Skeletal muscle tissue (tissue), 4 donors: ENCODE measurements around the gene SLC35E4. TPM values are rescaled to one million over a fixed set of nuclear protein-coding genes. Genes with fewer than 3 reads are reported as not detected.

Source experiments
- H3K27ac ChIP-seq: one replicate; pipeline ENCODE4 v1.7.0; 2013; ENCODE audit warnings: mild to moderate bottlenecking, low read depth, low read length, inconsistent platforms
- H3K27me3 ChIP-seq, 3 donors: one replicate each; pipeline ENCODE4 v1.7.0; 2013; ENCODE audit warnings: low read length in 3 of 3; ENCODE audit not compliant: control insufficient read depth in 3 of 3, insufficient read depth in 3 of 3
- H3K36me3 ChIP-seq, 3 donors: one replicate each; pipeline ENCODE4 v1.7.0; 2013; ENCODE audit warnings: low read length in 3 of 3; ENCODE audit not compliant: control insufficient read depth in 3 of 3, insufficient read depth in 3 of 3
- H3K4me1 ChIP-seq, 3 donors: one replicate each; pipeline ENCODE4 v1.7.0; 2013; ENCODE audit warnings: low read length in 3 of 3, mild to moderate bottlenecking in 3 of 3; ENCODE audit not compliant: control insufficient read depth in 3 of 3, insufficient read depth in 3 of 3
- H3K4me3 ChIP-seq, 3 donors: one replicate each; pipeline ENCODE4 v1.7.0; 2013; ENCODE audit warnings: low read length in 3 of 3
- H3K9ac ChIP-seq, 3 donors: one replicate each; pipeline ENCODE4 v1.7.0; 2013; ENCODE audit warnings: low read length in 3 of 3, mild to moderate bottlenecking in 3 of 3, moderate library complexity in 2 of 3, low read depth in 1 of 3
- H3K9me3 ChIP-seq, 3 donors: one replicate each; pipeline ENCODE4 v1.7.0; 2013; ENCODE audit warnings: low read length in 3 of 3; ENCODE audit not compliant: control insufficient read depth in 3 of 3
- total RNA-seq: library from RNA; depleted of rRNA; stranded (reverse); fragments of >200 nt; gene quantifications from one replicate; pipeline ENCODE4 v1.2.3, GENCODE V29; 2014
- donor health status: Osteomylitis.

The SLC35E4 gene
- total RNA-seq, 1 donor from 2014 or later, result 2.1 TPM

- Histone ChIP-seq H3K4me1 (peaks cover 6 to 9% (median 7%) of the 10 kb centered on the region in 3 donors), H3K27ac (no peak overlapping the region), H3K4me3 (no peak overlapping the region), H3K36me3 (no peaks in the 10 kb centered on the region), H3K27me3 (no peaks in the 10 kb centered on the region), H3K9me3 (no peaks in the 10 kb centered on the region), H3K9ac (no peak overlapping the region)
Observed at GRCh38 chr22:30601464-30601863, 34.1 kb upstream of the SLC35E4 start.

- no peak overlapping the region for H3K9ac ChIP-seq
- no peak overlapping the region for H3K4me3 ChIP-seq
- no peaks in the 10 kb centered on the region for H3K9me3 ChIP-seq
Observed at GRCh38 chr22:30602049-30602448, 33.5 kb upstream of the SLC35E4 start.

GRCh38 chr22:30603801-30604200 is 31.8 kb upstream of the SLC35E4 start:
- Histone ChIP-seq H3K9me3 (no peaks in the 10 kb centered on the region), H3K4me1 (peaks cover 22 to 28% (median 27%) of the 10 kb centered on the region in 3 donors), H3K9ac (no peak overlapping the region), H3K27ac (no peak overlapping the region), H3K27me3 (no peaks in the 10 kb centered on the region), H3K36me3 (no peaks in the 10 kb centered on the region), H3K4me3 (no peak overlapping the region)

More at GRCh38 chr22:30602049-30602448, 33.5 kb upstream of the SLC35E4 start:
- no peaks in the 10 kb centered on the region for H3K36me3 ChIP-seq
- H3K27ac ChIP-seq, result no peak overlapping the region
- peaks cover 6 to 12% (median 12%) of the 10 kb centered on the region in 3 donors for H3K4me1 ChIP-seq
- H3K27me3 ChIP-seq, result no peaks in the 10 kb centered on the region

- H3K9me3 ChIP-seq, result no peaks in the 10 kb centered on the region
- H3K4me1 ChIP-seq, result peaks cover 30 to 32% (median 31%) of the 10 kb centered on the region in 3 donors
- H3K27me3 ChIP-seq, result no peaks in the 10 kb centered on the region
- H3K27ac ChIP-seq, result no peak overlapping the region
- no peaks in the 10 kb centered on the region for H3K36me3 ChIP-seq
- H3K4me3 ChIP-seq, result no peak overlapping the region
- no peak overlapping the region for H3K9ac ChIP-seq
Observed at GRCh38 chr22:30604723-30605122, 30.9 kb upstream of the SLC35E4 start.

- H3K4me1 ChIP-seq, result peaks cover 31 to 33% (median 32%) of the 10 kb centered on the region in 3 donors
Observed at GRCh38 chr22:30605449-30606110, 30.0 kb upstream of the SLC35E4 start.

GRCh38 chr22:30606455-30607299 is 28.9 kb upstream of the SLC35E4 start, which contains the start of gene TCN2:
TSS of gene TCN2 (plus strand) at chr22:30607174. CDS start at chr22:30607332, 158 bp downstream.
- peak within 1 kb of the TSS; percentile 63 for H3K27ac ChIP-seq
- H3K36me3 ChIP-seq, result no peaks in the 10 kb centered on the region
- H3K4me1 ChIP-seq, result peaks cover 31 to 33% (median 32%) of the 10 kb centered on the region in 3 donors
- H3K4me3 ChIP-seq, result peak within 1 kb of the TSS; percentile 87 to 93 (median 93)
- peak within 1 kb of the TSS; percentile 79 to 90 (median 82) for H3K9ac ChIP-seq
- H3K27me3 ChIP-seq, result no peaks in the 10 kb centered on the region
- H3K9me3 ChIP-seq, result no peaks in the 10 kb centered on the region

More at GRCh38 chr22:30605449-30606110, 30.0 kb upstream of the SLC35E4 start:
- H3K36me3 ChIP-seq, result no peaks in the 10 kb centered on the region
- H3K27me3 ChIP-seq, result no peaks in the 10 kb centered on the region
- H3K4me3 ChIP-seq, result peak overlapping the region; percentile 2 to 67 (median 45)
- no peaks in the 10 kb centered on the region for H3K9me3 ChIP-seq
- H3K27ac ChIP-seq, result no peak overlapping the region
- peak overlapping the region in 1 of 3 donors; percentile 61 for H3K9ac ChIP-seq

- Histone ChIP-seq H3K36me3 (peaks cover 0 to 3% (median 0%) of the 10 kb centered on the region in 3 donors), H3K27ac (peak overlapping the region; percentile 63), H3K27me3 (no peaks in the 10 kb centered on the region), H3K4me3 (peak overlapping the region; percentile 87 to 93 (median 93)), H3K9ac (peak overlapping the region; percentile 79 to 90 (median 82)), H3K4me1 (peaks cover 31 to 33% (median 32%) of the 10 kb centered on the region in 3 donors), H3K9me3 (no peaks in the 10 kb centered on the region)
Observed at GRCh38 chr22:30607300-30607930, 28.2 kb upstream of the SLC35E4 start.

- no peak overlapping the region for H3K27ac ChIP-seq
- peak overlapping the region in 2 of 3 donors; percentile 57 to 82 for H3K9ac ChIP-seq
- no peaks in the 10 kb centered on the region for H3K9me3 ChIP-seq
- peaks cover 0 to 3% (median 0%) of the 10 kb centered on the region in 3 donors for H3K36me3 ChIP-seq
- H3K27me3 ChIP-seq, result no peaks in the 10 kb centered on the region
- peaks cover 31 to 33% (median 32%) of the 10 kb centered on the region in 3 donors for H3K4me1 ChIP-seq
- peak overlapping the region in 1 of 3 donors; percentile 31 for H3K4me3 ChIP-seq
Observed at GRCh38 chr22:30607939-30608338, 27.6 kb upstream of the SLC35E4 start.

- H3K27ac ChIP-seq, result peak overlapping the region; percentile 32
- H3K27me3 ChIP-seq, result no peaks in the 10 kb centered on the region
- peak overlapping the region in 1 of 3 donors; percentile 33 for H3K9ac ChIP-seq
Observed at GRCh38 chr22:30609260-30610185, 26.1 kb upstream of the SLC35E4 start.

More at GRCh38 chr22:30609260-30610185, 26.1 kb upstream of the SLC35E4 start:
- Histone ChIP-seq H3K4me1 (peaks cover 31 to 33% (median 32%) of the 10 kb centered on the region in 3 donors), H3K36me3 (peaks cover 0 to 6% (median 2%) of the 10 kb centered on the region in 3 donors), H3K9me3 (no peaks in the 10 kb centered on the region), H3K4me3 (peak overlapping the region in 2 of 3 donors; percentile 6 to 48)
